Spleen (tissue), 7 donors: ENCODE results near the gene CMSS1.

Experiments used
- POLR2A ChIP-seq, 3 donors: fragments of 450-650 bp; IDR thresholded peaks; one replicate each; pipeline ENCODE4 v1.5.1; 2017; ENCODE audit warnings: antibody characterized with exemption in 3 of 3, mild to moderate bottlenecking in 1 of 3
- POLR2AphosphoS5 ChIP-seq, 3 donors: sonication (generic); formaldehyde crosslinking; IDR thresholded peaks; one replicate each; pipeline ENCODE4 v1.5.1; 2017; ENCODE audit warnings: antibody characterized with exemption in 3 of 3
- TF ChIP-seq, protein P1 (sequence below), 11 experiments: fragments of 200-600 bp in 7 of 11; fragments of 450-650 bp in 4 of 11; sonication (generic) in 4 of 11; IDR thresholded peaks in 8 of 11; conservative IDR thresholded peaks in 3 of 11; 1 replicate in 7 of 11; 2 replicates in 4 of 11; pipeline versions ENCODE4 v1.4.0 to v1.8.0; 2016 to 2021; ENCODE audit warnings: antibody characterized with exemption in 11 of 11, inconsistent platforms in 4 of 11, mild to moderate bottlenecking in 1 of 11
- donor health status: DM: no; HTN: no; CAD: no; lungs with moderate emphysema.
- donor health status: DM: no; HTN: no; CAD: no.
- donor health status: DM: no; HTN: no; CAD: no.

DNA sequence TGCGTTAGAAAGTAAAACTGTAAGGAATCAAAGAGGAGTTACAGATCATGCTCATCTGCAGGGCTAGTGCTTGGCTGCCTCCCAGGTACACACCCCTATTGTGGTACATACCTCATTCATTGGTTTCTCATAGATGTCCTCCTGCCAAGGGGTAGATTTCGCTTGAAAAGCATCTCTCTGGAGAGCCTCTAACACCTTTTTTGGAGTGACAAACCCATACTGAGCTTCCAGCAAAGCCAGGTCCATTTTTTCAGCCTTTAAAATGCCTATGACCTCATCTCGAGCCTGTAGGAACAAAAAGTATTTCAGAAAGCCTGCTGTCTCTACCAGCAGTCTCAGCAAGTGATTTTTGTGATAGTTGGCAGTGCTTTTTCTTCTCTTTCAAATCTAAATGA, 112.1 kb downstream of the CMSS1 start:
- TF ChIP-seq, protein P1, sequence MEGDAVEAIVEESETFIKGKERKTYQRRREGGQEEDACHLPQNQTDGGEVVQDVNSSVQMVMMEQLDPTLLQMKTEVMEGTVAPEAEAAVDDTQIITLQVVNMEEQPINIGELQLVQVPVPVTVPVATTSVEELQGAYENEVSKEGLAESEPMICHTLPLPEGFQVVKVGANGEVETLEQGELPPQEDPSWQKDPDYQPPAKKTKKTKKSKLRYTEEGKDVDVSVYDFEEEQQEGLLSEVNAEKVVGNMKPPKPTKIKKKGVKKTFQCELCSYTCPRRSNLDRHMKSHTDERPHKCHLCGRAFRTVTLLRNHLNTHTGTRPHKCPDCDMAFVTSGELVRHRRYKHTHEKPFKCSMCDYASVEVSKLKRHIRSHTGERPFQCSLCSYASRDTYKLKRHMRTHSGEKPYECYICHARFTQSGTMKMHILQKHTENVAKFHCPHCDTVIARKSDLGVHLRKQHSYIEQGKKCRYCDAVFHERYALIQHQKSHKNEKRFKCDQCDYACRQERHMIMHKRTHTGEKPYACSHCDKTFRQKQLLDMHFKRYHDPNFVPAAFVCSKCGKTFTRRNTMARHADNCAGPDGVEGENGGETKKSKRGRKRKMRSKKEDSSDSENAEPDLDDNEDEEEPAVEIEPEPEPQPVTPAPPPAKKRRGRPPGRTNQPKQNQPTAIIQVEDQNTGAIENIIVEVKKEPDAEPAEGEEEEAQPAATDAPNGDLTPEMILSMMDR (IDR thresholded peaks at IDR 0.05 in 8 of 11, conservative IDR thresholded peaks at IDR 0.05 in 3 of 11) = no peak
- TF ChIP-seq POLR2AphosphoS5 (IDR thresholded peaks at IDR 0.05) (no peak), POLR2A (IDR thresholded peaks at IDR 0.05) (no peak)
